Loucy (cell line): ENCODE measurements around the gene CACNG6.

Source experiments
- H2AFZ ChIP-seq: fragments of 200-600 bp; sonication (generic); 2 replicates; pipeline ENCODE4 v1.6.0; 2016; ENCODE audit warnings: antibody characterized with exemption, mild to moderate bottlenecking, low read length, moderate library complexity
- H3F3A ChIP-seq: fragments of 200-600 bp; 2 replicates; pipeline ENCODE4 v1.6.0; 2016; ENCODE audit warnings: antibody characterized with exemption, low read depth, mild to moderate bottlenecking
- H3K27me3 ChIP-seq: fragments of 200-600 bp; sonication (generic); 2 replicates; pipeline ENCODE4 v1.6.1; 2014; ENCODE audit warnings: low read length, mild to moderate bottlenecking; ENCODE audit not compliant: insufficient read depth, poor library complexity, severe bottlenecking
- H3K36me3 ChIP-seq: fragments of 200-600 bp; sonication (generic); 2 replicates; pipeline ENCODE4 v1.6.1; 2016; ENCODE audit warnings: low read length; ENCODE audit not compliant: insufficient read depth
- H3K4me1 ChIP-seq: fragments of 200-600 bp; sonication (generic); 2 replicates; pipeline ENCODE4 v1.5.1; 2014; ENCODE audit warnings: low read length, mild to moderate bottlenecking; ENCODE audit not compliant: insufficient read depth, poor library complexity, severe bottlenecking
- H3K4me2 ChIP-seq: fragments of 200-600 bp; sonication (generic); 2 replicates; pipeline ENCODE4 v1.6.0; 2014; ENCODE audit warnings: antibody characterized with exemption, low read length, low read depth, mild to moderate bottlenecking; ENCODE audit not compliant: poor library complexity, severe bottlenecking
- H3K4me3 ChIP-seq: fragments of 200-600 bp; sonication (generic); 2 replicates; pipeline ENCODE4 v1.5.1; 2014; ENCODE audit warnings: low read length, mild to moderate bottlenecking, mixed read lengths; ENCODE audit not compliant: poor library complexity, severe bottlenecking
- H3K79me2 ChIP-seq: fragments of 200-600 bp; sonication (generic); 2 replicates; pipeline ENCODE4 v1.6.1; 2014; ENCODE audit warnings: low read length; ENCODE audit not compliant: insufficient read depth
- H3K9ac ChIP-seq: fragments of 200-600 bp; sonication (generic); 2 replicates; pipeline ENCODE4 v1.6.0; 2014; ENCODE audit warnings: mild to moderate bottlenecking, low read depth, low read length, moderate library complexity; ENCODE audit not compliant: poor library complexity, severe bottlenecking
- H3K9me2 ChIP-seq: fragments of 200-600 bp; sonication (generic); replicated peaks from 2 replicates; pipeline ENCODE4 v1.6.1; 2016; ENCODE audit warnings: low read depth, low read length, mixed read lengths
- H3K9me3 ChIP-seq: fragments of 200-600 bp; sonication (generic); 2 replicates; pipeline ENCODE4 v1.6.1; 2014; ENCODE audit warnings: mild to moderate bottlenecking, antibody characterized with exemption, low read length, low read depth; ENCODE audit not compliant: insufficient read depth
- H4K20me1 ChIP-seq: fragments of 200-600 bp; sonication (generic); 2 replicates; pipeline ENCODE4 v1.6.0; 2014; ENCODE audit warnings: antibody characterized with exemption, low read length, mild to moderate bottlenecking; ENCODE audit not compliant: insufficient read depth, poor library complexity, severe bottlenecking
- EZH2phosphoT487 ChIP-seq: fragments of 200-600 bp; IDR thresholded peaks from 2 replicates; pipeline ENCODE4 v1.6.1; 2018; ENCODE audit warnings: antibody characterized with exemption, mild to moderate bottlenecking, moderate library complexity, borderline replicate concordance
- TF ChIP-seq, protein P1 (sequence below): fragments of 200-600 bp; sonication (generic); conservative IDR thresholded peaks from 2 replicates; pipeline ENCODE4 v1.5.1; 2014; ENCODE audit warnings: mild to moderate bottlenecking, antibody characterized with exemption, low read length

CACNG6 gene

DNA sequence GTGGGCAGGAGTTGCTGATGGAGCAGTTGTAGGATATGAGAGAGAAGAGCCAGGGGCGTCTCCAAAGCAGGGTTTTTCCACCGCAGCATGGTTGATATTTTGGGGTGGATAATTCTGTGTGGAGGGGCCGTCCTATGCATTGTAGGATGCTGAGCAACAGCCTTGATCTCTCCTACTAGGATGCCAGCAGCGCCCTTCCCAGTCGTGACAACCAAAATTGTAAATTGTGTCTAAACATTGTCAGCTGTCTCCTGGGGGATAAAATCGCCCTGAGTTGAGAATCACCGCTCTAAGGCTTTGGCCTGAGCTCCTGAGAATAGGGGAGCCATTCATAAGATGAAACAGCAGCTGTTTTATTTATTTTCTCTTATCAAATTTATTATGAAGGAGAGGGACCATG lies 24.5 kb upstream of the CACNG6 start:
- no peaks in the 10 kb centered on the region for H3K9me2 ChIP-seq
- H3K27me3 ChIP-seq = no peaks in the 10 kb centered on the region
- H3K79me2 ChIP-seq = no peaks in the 10 kb centered on the region
- no peaks in the 10 kb centered on the region for H3K9me3 ChIP-seq
- H3K4me1 ChIP-seq = no peaks in the 10 kb centered on the region
- no peaks in the 10 kb centered on the region for H3F3A ChIP-seq
- TF ChIP-seq, protein P1, sequence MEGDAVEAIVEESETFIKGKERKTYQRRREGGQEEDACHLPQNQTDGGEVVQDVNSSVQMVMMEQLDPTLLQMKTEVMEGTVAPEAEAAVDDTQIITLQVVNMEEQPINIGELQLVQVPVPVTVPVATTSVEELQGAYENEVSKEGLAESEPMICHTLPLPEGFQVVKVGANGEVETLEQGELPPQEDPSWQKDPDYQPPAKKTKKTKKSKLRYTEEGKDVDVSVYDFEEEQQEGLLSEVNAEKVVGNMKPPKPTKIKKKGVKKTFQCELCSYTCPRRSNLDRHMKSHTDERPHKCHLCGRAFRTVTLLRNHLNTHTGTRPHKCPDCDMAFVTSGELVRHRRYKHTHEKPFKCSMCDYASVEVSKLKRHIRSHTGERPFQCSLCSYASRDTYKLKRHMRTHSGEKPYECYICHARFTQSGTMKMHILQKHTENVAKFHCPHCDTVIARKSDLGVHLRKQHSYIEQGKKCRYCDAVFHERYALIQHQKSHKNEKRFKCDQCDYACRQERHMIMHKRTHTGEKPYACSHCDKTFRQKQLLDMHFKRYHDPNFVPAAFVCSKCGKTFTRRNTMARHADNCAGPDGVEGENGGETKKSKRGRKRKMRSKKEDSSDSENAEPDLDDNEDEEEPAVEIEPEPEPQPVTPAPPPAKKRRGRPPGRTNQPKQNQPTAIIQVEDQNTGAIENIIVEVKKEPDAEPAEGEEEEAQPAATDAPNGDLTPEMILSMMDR = no peak
- TF ChIP-seq EZH2phosphoT487 = no peak
- no peak overlapping the region for H3K9ac ChIP-seq
- no peaks in the 10 kb centered on the region for H3K36me3 ChIP-seq
- H4K20me1 ChIP-seq = no peaks in the 10 kb centered on the region
- no peak overlapping the region for H2AFZ ChIP-seq
- H3K4me2 ChIP-seq = no peak overlapping the region
- no peak overlapping the region for H3K4me3 ChIP-seq

DNA sequence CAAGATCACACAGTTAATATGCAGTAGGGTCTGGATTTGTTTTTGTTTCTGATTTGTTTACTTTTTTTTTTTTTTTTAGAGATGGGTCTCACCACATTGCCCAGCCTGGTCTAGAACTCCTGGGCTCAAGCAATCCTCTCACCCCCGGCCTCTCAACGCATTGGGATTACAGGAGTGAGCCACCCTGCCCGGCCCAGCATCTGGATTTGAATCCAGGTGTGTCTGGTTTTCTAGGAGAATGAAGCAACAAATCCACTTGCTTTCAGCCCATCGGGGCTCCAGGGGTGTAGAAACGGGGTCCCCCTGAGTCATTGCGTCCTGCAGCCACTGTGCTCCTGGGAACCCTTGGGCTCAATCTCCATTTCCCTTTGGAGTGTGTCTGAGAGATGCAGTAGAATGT lies 22.1 kb upstream of the CACNG6 start:
- H3K4me1 ChIP-seq = no peaks in the 10 kb centered on the region
- H3F3A ChIP-seq = no peaks in the 10 kb centered on the region
- no peaks in the 10 kb centered on the region for H3K36me3 ChIP-seq
- H3K9me3 ChIP-seq = no peaks in the 10 kb centered on the region
- H3K4me2 ChIP-seq = no peak overlapping the region
- H3K4me3 ChIP-seq = no peak overlapping the region
- H2AFZ ChIP-seq = no peak overlapping the region
- H3K27me3 ChIP-seq = no peaks in the 10 kb centered on the region
- H3K9me2 ChIP-seq = no peaks in the 10 kb centered on the region
- TF ChIP-seq EZH2phosphoT487 = no peak
- TF ChIP-seq, protein P1 = no peak
- H3K79me2 ChIP-seq = no peaks in the 10 kb centered on the region
- no peak overlapping the region for H3K9ac ChIP-seq
- no peaks in the 10 kb centered on the region for H4K20me1 ChIP-seq

DNA sequence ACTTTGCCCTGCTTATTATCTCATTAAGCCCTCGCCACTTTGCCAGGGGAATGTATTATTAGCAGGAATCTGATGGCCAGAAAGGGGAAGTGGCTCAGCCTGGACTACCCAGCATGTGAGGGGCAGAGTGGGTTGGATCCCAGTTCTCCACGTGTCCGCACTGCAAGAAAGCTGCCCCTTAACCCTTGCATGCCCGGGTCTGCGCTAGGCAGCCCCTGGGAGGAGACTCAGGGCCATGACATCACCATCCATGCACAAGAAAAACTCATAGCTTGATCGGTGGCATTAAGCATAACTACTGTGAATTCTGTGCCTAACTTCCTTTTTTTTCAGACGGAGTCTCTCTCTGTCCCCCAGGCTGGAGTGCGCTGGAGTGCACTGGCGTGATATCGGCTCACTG lies 19.8 kb upstream of the CACNG6 start:
- Histone ChIP-seq H3K9ac (no peak overlapping the region), H3K9me2 (no peaks in the 10 kb centered on the region), H3K9me3 (no peaks in the 10 kb centered on the region), H3K36me3 (no peaks in the 10 kb centered on the region), H4K20me1 (no peaks in the 10 kb centered on the region), H3K27me3 (no peaks in the 10 kb centered on the region), H3K4me1 (no peaks in the 10 kb centered on the region), H3K79me2 (no peaks in the 10 kb centered on the region), H3F3A (no peaks in the 10 kb centered on the region), H3K4me2 (no peak overlapping the region), H3K4me3 (no peak overlapping the region), H2AFZ (no peak overlapping the region)
- TF ChIP-seq, protein P1 = no peak
- TF ChIP-seq EZH2phosphoT487 = no peak
